ENCODE data around the gene GRXCR1.

Gene GRXCR1

DNA sequence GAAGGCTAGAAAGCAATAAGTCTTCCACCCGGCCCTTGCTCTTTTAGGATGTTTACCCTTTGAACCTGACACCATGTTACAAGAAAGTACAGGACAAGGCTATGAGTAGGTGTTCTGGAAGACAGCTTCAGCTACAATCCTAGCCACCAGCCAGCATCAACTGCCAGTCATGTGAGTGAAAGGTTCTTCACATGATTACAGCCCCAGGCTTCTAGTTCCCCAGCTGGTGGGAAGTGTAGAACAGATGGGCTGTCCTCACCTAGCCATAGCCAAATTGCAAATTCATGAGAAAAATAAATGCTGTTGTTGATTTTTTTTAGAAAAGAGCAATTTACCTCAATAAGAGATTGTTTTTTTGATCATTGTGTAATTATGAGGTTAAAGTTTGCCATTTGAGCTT, 60.8 kb downstream of the GRXCR1 start:
- no peaks in the 10 kb centered on the region for H3K79me2 ChIP-seq (ENCODE audit: low read length)
- H3K4me3 ChIP-seq (ENCODE audit: low read length) = no peak overlapping the region
- H3K9me3 ChIP-seq (ENCODE audit: insufficient read depth, low read length) = no peaks in the 10 kb centered on the region
- TF ChIP-seq EZH2phosphoT487 (IDR thresholded peaks at IDR 0.05; ENCODE audit: low read depth) = no peak
- TF ChIP-seq, protein P1, sequence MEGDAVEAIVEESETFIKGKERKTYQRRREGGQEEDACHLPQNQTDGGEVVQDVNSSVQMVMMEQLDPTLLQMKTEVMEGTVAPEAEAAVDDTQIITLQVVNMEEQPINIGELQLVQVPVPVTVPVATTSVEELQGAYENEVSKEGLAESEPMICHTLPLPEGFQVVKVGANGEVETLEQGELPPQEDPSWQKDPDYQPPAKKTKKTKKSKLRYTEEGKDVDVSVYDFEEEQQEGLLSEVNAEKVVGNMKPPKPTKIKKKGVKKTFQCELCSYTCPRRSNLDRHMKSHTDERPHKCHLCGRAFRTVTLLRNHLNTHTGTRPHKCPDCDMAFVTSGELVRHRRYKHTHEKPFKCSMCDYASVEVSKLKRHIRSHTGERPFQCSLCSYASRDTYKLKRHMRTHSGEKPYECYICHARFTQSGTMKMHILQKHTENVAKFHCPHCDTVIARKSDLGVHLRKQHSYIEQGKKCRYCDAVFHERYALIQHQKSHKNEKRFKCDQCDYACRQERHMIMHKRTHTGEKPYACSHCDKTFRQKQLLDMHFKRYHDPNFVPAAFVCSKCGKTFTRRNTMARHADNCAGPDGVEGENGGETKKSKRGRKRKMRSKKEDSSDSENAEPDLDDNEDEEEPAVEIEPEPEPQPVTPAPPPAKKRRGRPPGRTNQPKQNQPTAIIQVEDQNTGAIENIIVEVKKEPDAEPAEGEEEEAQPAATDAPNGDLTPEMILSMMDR (IDR thresholded peaks at IDR 0.05; ENCODE audit: low read depth, low read length) = no peak
- no peaks in the 10 kb centered on the region for H4K20me1 ChIP-seq (ENCODE audit: insufficient read depth, low read length)
- H3K27me3 ChIP-seq (ENCODE audit: low read depth, low read length) = no peaks in the 10 kb centered on the region
- H3K27ac ChIP-seq (ENCODE audit: low read length) = no peak overlapping the region
- H3K4me2 ChIP-seq (ENCODE audit: low read length) = no peak overlapping the region
- no peaks in the 10 kb centered on the region for H3K4me1 ChIP-seq (ENCODE audit: low read length)
- no peak overlapping the region for H2AFZ ChIP-seq (ENCODE audit: low read depth, low read length)
- H3K36me3 ChIP-seq (replicated peaks; ENCODE audit: low read depth, low read length) = no peaks in the 10 kb centered on the region
- no peak overlapping the region for H3K9ac ChIP-seq (ENCODE audit: low read length)

GRCh38 chr4:42954963-42955669, 62.6 kb downstream of the GRXCR1 start:
- no peaks in the 10 kb centered on the region for H3K9me3 ChIP-seq (ENCODE audit: insufficient read depth, low read length)
- no peaks in the 10 kb centered on the region for H4K20me1 ChIP-seq (ENCODE audit: insufficient read depth, low read length)
- H3K27ac ChIP-seq (ENCODE audit: low read length) = no peak overlapping the region
- H3K27me3 ChIP-seq (ENCODE audit: low read depth, low read length) = no peaks in the 10 kb centered on the region
- H3K4me1 ChIP-seq (ENCODE audit: low read length) = no peaks in the 10 kb centered on the region
- H3K4me2 ChIP-seq (ENCODE audit: low read length) = no peak overlapping the region
- no peak for TF ChIP-seq EZH2phosphoT487 (IDR thresholded peaks at IDR 0.05; ENCODE audit: low read depth)
- H3K9ac ChIP-seq (ENCODE audit: low read length) = no peak overlapping the region
- no peak overlapping the region for H3K4me3 ChIP-seq (ENCODE audit: low read length)
- H3K36me3 ChIP-seq (replicated peaks; ENCODE audit: low read depth, low read length) = no peaks in the 10 kb centered on the region
- no peak overlapping the region for H2AFZ ChIP-seq (ENCODE audit: low read depth, low read length)
- H3K79me2 ChIP-seq (ENCODE audit: low read length) = no peaks in the 10 kb centered on the region

GRCh38 chr4:42955746-42956505, 63.4 kb downstream of the GRXCR1 start:
- H3K9me3 ChIP-seq (ENCODE audit: insufficient read depth, low read length) = no peaks in the 10 kb centered on the region
- TF ChIP-seq, protein P1 (IDR thresholded peaks at IDR 0.05; ENCODE audit: low read depth, low read length) = no peak
- TF ChIP-seq EZH2phosphoT487 (IDR thresholded peaks at IDR 0.05; ENCODE audit: low read depth) = no peak
- no peak overlapping the region for H3K4me2 ChIP-seq (ENCODE audit: low read length)
- no peak overlapping the region for H2AFZ ChIP-seq (ENCODE audit: low read depth, low read length)
- no peaks in the 10 kb centered on the region for H4K20me1 ChIP-seq (ENCODE audit: insufficient read depth, low read length)
- no peak overlapping the region for H3K9ac ChIP-seq (ENCODE audit: low read length)
- no peak overlapping the region for H3K27ac ChIP-seq (ENCODE audit: low read length)
- H3K27me3 ChIP-seq (ENCODE audit: low read depth, low read length) = no peaks in the 10 kb centered on the region
- no peak overlapping the region for H3K4me3 ChIP-seq (ENCODE audit: low read length)
- no peaks in the 10 kb centered on the region for H3K79me2 ChIP-seq (ENCODE audit: low read length)
- no peaks in the 10 kb centered on the region for H3K36me3 ChIP-seq (replicated peaks; ENCODE audit: low read depth, low read length)
- H3K4me1 ChIP-seq (ENCODE audit: low read length) = no peaks in the 10 kb centered on the region

GRCh38 chr4:42965326-42965725, 72.8 kb downstream of the GRXCR1 start:
- Histone ChIP-seq H3K4me1 (ENCODE audit: low read length) (no peaks in the 10 kb centered on the region), H3K27me3 (ENCODE audit: low read depth, low read length) (no peaks in the 10 kb centered on the region), H3K36me3 (replicated peaks; ENCODE audit: low read depth, low read length) (no peaks in the 10 kb centered on the region), H2AFZ (ENCODE audit: low read depth, low read length) (no peak overlapping the region), H3K4me3 (ENCODE audit: low read length) (no peak overlapping the region), H3K27ac (ENCODE audit: low read length) (no peak overlapping the region), H3K9ac (ENCODE audit: low read length) (no peak overlapping the region), H4K20me1 (ENCODE audit: insufficient read depth, low read length) (no peaks in the 10 kb centered on the region), H3K79me2 (ENCODE audit: low read length) (no peaks in the 10 kb centered on the region), H3K4me2 (ENCODE audit: low read length) (no peak overlapping the region), H3K9me3 (ENCODE audit: insufficient read depth, low read length) (no peaks in the 10 kb centered on the region)
- TF ChIP-seq, protein P1 (IDR thresholded peaks at IDR 0.05; ENCODE audit: low read depth, low read length) = peak; percentile 54
- no peak for TF ChIP-seq EZH2phosphoT487 (IDR thresholded peaks at IDR 0.05; ENCODE audit: low read depth)
